Neutrophil (primary cell): Measurements from ENCODE around the gene SMAP2.

Experiments
- H3K27ac ChIP-seq: fragments of 200-600 bp; sonication (generic); 2 replicates; pipeline ENCODE4 v1.5.1; 2016; ENCODE audit warnings: mild to moderate bottlenecking, moderate library complexity
- H3K27me3 ChIP-seq: fragments of 200-600 bp; sonication (generic); 2 replicates; pipeline ENCODE4 v1.6.0; 2016; ENCODE audit warnings: mild to moderate bottlenecking
- H3K36me3 ChIP-seq: fragments of 200-600 bp; sonication (generic); 2 replicates; pipeline ENCODE4 v1.5.1; 2017
- H3K4me1 ChIP-seq, 2 experiments: fragments of 200-600 bp in 1 of 2; sonication (generic) in 1 of 2; 1 replicate in 1 of 2; 2 replicates in 1 of 2; pipeline versions ENCODE4 v1.5.1 to v1.6.1; 2013 to 2016; ENCODE audit warnings: low read depth in 1 of 2, low read length in 1 of 2, mild to moderate bottlenecking in 1 of 2, moderate library complexity in 1 of 2; ENCODE audit not compliant: control insufficient read depth in 1 of 2, insufficient read depth in 1 of 2
- H3K4me3 ChIP-seq, 2 experiments: fragments of 200-600 bp in 1 of 2; sonication (generic) in 1 of 2; 1 replicate in 1 of 2; 2 replicates in 1 of 2; pipeline ENCODE4 v1.5.1; 2013 to 2016; ENCODE audit warnings: low read depth in 1 of 2, low read length in 1 of 2, mild to moderate bottlenecking in 1 of 2, moderate library complexity in 1 of 2
- H3K9me3 ChIP-seq: fragments of 200-600 bp; sonication (generic); 2 replicates; pipeline ENCODE4 v1.5.1; 2016
- CTCF ChIP-seq: fragments of 200-600 bp; sonication (generic); IDR thresholded peaks from 2 replicates; pipeline ENCODE4 v1.5.1; 2016; ENCODE audit warnings: antibody characterized with exemption

Gene SMAP2

DNA sequence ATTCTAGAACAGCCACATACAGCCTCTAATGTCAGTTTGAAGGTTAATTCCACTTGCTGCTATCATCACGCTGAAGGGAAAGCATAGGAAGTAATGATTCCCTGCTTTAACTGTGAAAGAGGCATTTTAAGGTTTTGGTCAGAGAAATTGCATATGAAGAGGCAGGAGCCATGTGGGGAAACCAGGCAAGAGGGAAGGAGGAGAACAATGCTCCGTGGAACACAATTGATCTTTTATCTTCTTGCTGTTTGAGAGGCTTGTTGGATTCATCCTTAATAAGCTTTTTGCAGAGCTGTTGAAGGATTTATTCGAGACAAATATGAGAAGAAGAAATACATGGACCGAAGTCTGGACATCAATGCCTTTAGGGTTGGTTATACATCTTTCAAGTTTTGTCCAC lies 35.9 kb downstream of the SMAP2 start:
- H3K36me3 ChIP-seq = peaks cover 93% of the 10 kb centered on the region
- H3K9me3 ChIP-seq = peaks cover 2% of the 10 kb centered on the region
- no peak overlapping the region for H3K27ac ChIP-seq
- H3K4me3 ChIP-seq = no peak overlapping the region
- no peaks in the 10 kb centered on the region for H3K27me3 ChIP-seq
- H3K4me1 ChIP-seq = peaks cover 10 to 14% of the 10 kb centered on the region in 2 experiments
- no peak for TF ChIP-seq CTCF

- H3K4me3 ChIP-seq = no peak overlapping the region
- H3K9me3 ChIP-seq = peaks cover 2% of the 10 kb centered on the region
- H3K27ac ChIP-seq = peak overlapping the region; percentile 39
- no peaks in the 10 kb centered on the region for H3K27me3 ChIP-seq
- H3K4me1 ChIP-seq = peaks cover 0 to 3% of the 10 kb centered on the region in 2 experiments
- no peak for TF ChIP-seq CTCF
- H3K36me3 ChIP-seq = peaks cover 98% of the 10 kb centered on the region
Measured at GRCh38 chr1:40411294-40411693, 37.8 kb downstream of the SMAP2 start.

GRCh38 chr1:40411843-40412242 lies 38.3 kb downstream of the SMAP2 start:
- no peaks in the 10 kb centered on the region for H3K27me3 ChIP-seq
- peaks cover 98% of the 10 kb centered on the region for H3K36me3 ChIP-seq
- H3K4me1 ChIP-seq = peaks cover 0 to 3% of the 10 kb centered on the region in 2 experiments
- H3K27ac ChIP-seq = no peak overlapping the region
- no peak for TF ChIP-seq CTCF
- no peak overlapping the region for H3K4me3 ChIP-seq
- peaks cover 2% of the 10 kb centered on the region for H3K9me3 ChIP-seq

GRCh38 chr1:40413527-40414252 lies 40.2 kb downstream of the SMAP2 start:
- peak overlapping the region; percentile 35 for H3K27ac ChIP-seq

DNA sequence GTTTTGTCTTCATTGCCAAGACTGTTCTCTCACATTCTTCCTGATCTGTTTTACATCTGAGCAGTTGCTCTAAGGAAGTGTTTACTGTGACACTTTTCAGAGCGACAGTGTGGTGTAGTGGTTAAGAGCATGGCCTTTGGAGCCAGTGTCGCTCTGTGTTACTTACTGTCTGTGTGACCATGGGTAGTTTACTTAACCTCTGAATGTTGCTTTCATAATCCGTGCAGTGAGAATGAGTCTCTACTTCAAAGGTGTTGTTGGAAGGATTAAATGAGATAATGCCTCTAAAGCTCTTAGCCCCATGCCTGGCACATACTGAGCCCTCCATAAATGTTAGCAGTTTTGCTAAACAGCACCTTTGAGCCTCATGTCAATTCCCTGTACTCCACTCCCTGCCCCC lies 40.8 kb downstream of the SMAP2 start:
- Histone ChIP-seq H3K4me3 (no peak overlapping the region), H3K36me3 (peaks cover 99% of the 10 kb centered on the region), H3K9me3 (peaks cover 7% of the 10 kb centered on the region), H3K27me3 (no peaks in the 10 kb centered on the region), H3K4me1 (peaks cover 0 to 3% of the 10 kb centered on the region in 2 experiments), H3K27ac (peak overlapping the region; percentile 35)
- TF ChIP-seq CTCF = no peak

More at GRCh38 chr1:40413527-40414252, 40.2 kb downstream of the SMAP2 start:
- H3K36me3 ChIP-seq = peaks cover 99% of the 10 kb centered on the region
- H3K4me3 ChIP-seq = no peak overlapping the region
- peaks cover 7% of the 10 kb centered on the region for H3K9me3 ChIP-seq
- no peaks in the 10 kb centered on the region for H3K27me3 ChIP-seq
- TF ChIP-seq CTCF = no peak
- H3K4me1 ChIP-seq = peaks cover 0 to 3% of the 10 kb centered on the region in 2 experiments
